HG03520 (cell line): Measurements from ENCODE around the gene FGR.
"Not testable (repeated sequence)": the region's sequence is repeated elsewhere in the genome, so short reads cannot be mapped to it uniquely, and the experiment has no call there.

Experiments used
- ATAC-seq: cut with Tn5 transposase; IDR thresholded peaks from one replicate; pipeline ENCODE4 v1.9.1; 2021; ENCODE audit warnings: mild to moderate bottlenecking, moderate library complexity; ENCODE audit not compliant: unreplicated experiment

FGR gene

DNA sequence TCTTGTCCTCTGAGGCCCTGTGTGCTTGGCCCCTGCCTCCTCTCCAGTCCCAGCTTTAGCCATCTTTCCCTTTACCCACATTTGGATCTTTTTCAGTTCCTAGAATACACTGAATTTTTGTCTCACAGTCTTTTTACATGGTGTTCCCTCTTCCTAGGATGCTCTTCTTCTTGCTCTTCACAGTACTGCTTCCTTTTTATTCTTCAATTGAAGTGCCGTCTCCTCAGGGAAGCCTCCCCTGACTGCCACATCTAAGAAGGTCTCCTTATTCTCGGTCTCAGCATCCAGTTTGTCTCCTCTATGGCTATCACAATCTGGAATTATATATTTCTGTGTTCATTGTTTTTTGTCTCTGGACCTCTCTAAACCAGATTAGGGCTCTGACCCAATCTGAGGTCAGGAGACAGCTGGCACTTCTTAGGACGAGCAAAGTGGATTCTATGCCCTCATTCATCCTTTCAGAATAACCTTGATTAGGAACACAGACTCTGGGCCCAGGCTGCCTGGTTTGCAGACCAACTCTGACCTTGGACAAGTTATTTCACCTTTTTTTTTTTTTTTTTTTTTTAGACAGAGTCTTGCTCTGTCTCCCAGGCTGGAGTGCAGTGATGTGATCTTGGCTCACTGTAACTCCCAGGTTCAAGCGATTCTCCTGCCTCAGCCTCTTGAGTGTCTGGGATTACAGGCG lies 3.2 kb upstream of the FGR start:
- no peak for ATAC-seq

DNA sequence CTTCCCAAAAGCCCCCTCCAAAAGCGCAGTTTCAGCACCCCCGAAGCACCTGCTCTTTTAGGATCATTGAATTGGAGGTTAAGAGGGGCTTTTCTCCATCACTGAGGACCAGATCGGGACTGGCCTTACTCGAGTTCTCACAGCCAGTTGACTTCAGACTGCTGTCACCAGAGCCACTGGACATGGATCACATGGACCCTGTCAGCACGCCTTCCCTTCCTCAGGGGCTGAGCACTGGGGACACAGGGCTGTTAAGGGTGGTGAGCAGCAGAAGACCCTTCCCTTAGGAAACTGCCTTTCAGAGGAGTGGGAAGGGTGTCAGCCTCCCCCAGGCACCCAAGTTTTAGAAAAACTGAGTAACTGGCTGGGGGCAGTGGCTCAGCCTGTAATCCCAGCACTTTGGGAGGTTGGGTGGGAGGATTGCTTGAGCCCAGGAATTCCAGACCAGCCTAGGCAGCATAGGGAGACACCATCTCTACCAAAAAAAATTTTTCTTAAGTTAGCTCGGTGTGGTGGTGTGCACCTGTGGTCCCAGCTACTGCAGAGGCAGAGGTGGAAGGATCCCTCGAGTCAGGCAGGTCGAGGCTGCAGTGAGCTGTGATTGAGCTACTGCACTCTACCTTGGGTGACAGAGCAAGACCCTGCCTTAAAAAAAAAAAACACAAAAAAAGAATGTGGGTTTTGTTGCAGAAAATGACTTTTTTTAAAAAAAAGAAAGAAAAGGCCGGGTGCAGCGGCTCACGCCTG lies 584 bp upstream of the FGR start:
- no peak for ATAC-seq

DNA sequence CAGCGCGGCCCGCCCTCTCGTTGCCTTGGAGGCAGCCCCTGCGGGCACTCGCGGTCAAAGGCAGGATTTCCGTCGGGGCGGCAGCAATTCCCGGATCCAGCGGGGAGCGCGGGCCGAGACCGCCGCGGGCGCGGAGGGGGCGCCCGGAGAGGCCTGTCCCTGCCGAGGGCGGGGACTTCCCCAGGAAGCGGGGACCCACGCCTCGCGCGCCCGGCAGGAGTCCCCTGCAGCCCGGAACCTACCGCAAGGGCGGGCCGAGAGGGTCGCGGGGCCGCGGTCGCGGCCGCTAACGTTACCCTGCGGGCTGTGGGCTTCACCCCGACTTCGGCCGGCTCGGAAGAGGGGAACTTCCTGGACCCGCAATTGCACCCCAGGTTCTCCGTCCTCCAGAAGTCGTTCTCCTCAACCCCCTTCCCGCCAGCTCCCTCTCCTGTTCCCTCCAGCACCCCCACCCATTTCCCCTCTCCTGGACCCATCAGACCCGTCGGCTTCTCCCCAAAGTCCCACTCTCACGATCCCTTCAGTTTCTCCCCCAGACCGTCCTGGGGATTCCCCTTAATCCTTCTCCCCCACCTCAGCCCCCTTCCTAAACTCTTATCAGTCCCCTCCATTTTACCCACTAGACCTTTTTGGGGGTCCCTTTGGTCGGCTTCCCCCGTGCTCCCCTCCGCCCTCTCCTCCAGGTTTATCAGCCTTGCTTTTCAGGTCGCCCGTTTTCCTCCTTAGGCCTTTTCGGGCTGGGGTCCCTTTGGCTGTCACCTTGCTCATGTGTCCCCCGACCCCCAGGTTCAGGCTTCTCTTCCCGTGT lies 604 bp downstream of the FGR start:
- no peak for ATAC-seq

DNA sequence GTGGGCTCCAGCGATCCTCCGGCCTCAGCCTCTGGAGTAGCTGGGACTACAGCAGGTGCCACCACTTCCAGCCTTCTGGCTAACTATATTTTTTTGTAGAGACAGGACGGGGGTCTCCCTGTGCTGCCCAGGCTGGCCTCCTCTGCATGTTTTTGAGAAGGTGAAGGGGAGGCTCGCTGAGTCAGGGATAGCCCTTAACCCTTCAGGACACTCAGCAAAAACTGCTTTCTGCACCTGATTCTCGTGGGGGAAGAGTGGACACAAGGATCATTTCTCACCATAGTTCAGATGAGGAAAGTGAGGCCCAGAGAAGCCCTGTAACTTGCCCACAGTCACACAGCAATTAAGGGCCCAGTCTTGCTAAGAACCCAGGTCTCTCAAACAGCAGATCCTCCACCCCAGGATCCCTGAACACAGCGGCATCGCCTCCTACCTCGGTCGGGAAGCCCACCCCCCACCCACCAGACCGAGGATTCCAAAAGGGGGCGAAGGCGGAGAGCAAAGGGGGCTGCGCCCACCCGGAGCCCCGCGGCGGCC lies 1.3 kb downstream of the FGR start:
- no peak for ATAC-seq

DNA sequence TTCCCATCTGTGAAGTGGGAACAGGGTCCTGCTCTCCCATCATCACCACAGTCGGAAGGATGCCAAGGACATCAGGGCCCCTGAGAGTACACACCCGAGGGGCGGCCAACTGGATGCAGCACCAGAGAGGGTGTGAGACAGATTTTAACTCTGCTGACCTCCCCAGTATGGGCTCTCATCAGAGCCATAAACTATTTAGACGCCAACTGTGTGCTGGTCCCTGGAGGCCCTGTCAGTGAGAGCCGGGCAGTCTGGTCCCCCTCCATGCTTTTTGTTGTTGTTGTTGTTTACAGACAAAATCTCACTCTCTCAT lies 1.7 kb downstream of the FGR start:
- ATAC-seq = no peak

DNA sequence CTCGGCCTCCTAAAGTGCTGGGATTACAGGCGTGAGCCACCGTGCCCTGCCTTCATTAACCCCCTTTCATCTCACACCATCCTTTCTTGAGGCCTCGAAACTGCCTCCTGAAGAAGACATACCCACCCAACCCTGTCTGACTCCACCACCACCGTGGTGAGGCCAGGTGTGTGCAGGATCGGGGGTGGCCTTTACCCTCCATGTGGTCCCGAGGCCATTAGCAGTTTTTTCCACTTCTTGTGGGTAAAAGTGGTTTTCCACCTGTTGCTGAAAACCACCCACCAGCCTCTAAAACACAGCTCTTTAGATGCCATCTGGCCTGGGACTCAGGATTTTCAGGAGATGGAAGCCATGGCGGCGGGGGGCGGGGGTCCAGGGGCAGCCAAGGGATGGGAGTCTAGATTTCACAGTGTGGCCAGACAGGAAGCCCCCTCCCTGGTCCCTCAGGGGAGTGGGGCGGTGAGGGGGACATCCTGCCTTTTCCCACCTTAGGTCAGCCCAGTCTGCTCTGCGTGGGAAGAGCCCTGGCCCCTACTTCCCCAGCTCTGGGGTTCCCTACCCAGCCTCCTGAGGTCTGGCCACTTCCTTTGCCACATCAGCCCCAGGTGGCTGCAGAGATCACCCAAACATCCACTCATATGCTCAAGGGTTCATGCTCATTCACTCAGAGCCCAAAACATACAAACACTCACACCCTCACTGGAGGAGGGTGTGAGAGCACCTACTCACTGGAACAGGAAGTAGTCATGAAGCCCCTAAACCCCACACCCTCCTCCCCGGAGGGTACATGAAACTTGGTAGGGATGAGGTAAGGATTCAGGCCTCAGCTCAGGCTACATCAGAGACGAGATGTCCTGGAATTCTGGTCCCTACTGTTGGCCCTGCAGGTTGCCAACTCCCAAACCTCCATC lies 2.3 kb downstream of the FGR start:
- ATAC-seq = no peak

DNA sequence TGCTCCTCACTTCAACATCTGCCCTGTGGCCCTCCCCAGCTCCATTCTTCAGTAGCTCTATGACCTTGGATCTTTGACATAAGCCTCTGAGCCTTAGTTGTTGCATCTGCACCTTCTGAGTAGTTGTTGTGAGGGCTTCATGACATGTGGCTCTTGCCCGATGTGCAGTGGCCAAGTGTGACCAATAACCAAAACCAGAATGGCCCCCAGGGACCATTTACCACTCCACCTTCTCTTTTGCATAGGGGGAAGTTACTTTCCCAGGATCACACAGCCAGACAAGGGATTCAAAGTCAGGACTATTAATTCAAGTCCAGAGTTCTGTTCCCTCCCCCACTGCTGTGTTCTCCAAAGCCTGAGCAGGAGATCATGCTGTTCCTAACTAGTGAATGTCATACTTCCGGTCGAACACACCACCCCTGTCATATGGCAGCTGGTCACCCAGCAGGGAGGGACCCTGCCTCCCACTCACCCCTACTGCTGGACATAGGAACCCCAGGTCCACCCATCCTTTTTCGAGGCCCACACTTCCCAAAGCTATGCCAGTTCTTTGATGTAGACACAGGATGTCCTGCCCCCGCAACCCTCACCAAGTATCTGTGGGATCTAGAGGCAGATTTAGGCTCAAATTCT lies 4.0 kb downstream of the FGR start:
- ATAC-seq = no peak

DNA sequence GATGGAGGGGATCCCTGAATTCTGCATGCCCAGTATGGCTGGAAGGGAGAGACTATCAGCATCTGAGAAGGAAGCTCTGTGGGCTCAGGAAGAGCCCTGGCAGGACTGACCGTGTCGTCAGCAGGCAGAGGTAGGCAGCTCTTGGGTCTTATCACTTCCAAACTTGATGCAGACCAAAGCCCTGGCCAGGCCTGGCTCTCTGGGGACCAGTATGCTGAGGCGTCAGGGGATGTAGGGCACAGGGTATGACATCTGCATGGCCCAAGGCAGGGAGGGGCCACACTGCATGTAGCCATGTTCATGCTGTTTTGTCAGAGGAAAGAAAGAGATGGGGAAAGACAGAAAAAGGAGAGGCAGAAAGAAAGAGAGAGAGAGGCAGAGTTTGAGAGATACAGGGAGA lies 6.3 kb downstream of the FGR start:
- ATAC-seq = no peak

DNA sequence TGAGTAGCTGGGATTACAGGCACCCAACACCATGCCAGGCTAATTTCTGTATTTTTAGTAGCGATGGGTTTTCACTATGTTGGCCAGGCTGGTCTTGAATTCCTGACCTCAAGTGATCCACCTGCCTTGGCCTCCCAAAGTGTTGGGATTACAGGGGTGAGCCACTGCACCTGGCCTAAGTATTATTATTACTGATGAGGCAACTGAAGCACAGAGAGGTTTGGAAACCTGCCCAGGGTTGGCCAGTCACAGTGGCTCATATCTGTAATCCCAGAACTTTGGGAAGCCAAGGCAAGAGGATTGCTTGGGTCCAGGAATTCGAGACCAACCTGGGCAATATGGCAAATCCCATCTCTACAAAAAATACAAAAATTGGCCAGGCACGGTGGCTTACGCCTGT lies 7.3 kb downstream of the FGR start:
- ATAC-seq = not testable (repeated sequence)

DNA sequence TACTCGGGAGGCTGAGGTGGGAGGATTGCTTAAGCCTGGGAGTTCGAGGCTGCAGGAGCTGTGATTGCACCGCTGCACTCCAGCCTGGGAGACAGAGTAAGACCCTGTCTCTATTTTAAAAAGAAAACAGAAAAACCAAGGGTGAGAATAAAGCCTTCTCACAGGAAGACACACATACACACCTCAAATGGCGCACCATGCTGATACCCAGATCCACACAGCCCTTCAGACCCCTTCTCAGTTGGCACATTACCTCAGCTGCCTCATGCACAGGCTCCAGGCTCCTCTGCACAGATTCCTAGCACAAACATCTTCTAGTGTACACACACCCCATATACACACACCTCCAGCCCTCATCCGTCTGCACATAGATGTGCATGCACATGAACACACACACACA lies 7.9 kb downstream of the FGR start:
- ATAC-seq = no peak

DNA sequence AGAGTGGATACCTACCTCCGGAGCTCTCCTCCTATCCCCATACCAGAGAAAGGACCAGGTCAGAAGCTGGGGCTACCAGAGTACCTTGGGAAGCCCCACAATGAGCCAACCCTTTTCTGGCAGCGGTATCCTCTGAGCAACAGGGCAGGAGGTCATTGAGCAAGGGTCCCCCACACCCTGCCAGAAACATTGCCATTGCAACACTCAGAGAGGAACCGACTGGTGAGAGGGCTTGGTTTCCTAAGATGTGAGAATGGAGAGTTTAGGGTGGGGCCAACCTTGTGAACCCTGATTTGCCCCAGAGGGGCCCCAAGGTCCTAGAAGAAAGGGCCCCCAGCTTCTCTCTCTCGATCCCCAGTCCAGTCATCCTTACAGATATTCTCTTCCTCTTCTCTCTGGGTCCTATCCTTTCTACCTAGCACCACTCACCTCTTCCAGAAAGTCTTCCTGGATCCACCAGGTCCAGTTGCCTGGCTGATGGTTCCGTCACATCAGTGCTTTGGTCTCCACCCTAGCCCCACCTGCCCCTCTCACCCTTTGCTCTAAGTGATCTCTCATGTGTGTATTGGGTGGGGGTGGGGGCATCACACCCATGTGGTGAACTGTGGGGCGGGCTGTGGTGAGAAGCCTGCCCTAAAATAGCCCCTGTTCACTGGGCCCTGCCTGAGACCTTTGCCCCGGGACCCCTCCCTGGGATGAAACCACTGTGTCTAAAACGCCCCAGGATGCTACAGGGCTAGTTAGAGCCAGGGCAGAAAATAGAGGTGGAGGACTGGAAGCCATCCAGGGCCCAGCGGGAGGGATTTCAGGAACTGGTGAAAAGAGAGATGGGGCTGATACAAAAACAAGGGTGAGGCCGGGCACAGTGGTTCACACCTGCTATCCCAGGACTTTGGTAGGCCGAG lies 8.7 kb downstream of the FGR start:
- no peak for ATAC-seq

DNA sequence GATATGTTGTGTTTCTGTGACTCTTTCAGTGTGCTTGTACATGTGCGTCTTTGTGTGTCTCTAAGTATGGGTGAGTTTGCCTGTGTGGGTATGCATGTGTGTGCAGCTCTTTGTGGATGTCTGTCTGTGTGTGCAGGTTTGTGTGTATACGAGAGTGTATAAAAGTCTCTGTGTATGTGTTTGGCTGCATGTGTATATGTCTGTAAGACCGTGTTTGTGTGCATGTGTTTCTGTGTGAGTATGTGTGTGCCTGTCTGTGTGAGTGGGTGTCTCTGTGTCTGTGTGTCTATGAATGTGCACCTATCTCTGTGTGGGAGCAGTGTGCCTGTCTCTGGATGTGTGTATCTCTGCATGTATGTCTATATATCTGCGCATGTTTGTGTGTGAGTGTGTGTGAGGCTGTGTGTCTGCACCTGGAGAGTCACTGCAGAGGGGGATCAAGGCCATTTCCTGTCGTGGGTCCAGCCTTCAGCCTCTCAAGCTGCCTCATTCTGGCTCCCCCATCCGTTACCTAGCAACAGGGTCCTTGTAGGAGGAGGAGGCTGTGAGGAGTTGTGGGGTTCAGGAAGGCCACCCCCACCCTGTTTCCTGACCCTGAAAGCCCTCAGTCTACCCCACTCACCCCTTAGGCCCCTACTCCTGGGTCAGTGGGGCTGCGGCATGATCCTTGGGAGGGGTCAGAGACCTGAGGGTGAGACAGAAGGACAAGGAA lies 10.4 kb downstream of the FGR start:
- no peak for ATAC-seq

DNA sequence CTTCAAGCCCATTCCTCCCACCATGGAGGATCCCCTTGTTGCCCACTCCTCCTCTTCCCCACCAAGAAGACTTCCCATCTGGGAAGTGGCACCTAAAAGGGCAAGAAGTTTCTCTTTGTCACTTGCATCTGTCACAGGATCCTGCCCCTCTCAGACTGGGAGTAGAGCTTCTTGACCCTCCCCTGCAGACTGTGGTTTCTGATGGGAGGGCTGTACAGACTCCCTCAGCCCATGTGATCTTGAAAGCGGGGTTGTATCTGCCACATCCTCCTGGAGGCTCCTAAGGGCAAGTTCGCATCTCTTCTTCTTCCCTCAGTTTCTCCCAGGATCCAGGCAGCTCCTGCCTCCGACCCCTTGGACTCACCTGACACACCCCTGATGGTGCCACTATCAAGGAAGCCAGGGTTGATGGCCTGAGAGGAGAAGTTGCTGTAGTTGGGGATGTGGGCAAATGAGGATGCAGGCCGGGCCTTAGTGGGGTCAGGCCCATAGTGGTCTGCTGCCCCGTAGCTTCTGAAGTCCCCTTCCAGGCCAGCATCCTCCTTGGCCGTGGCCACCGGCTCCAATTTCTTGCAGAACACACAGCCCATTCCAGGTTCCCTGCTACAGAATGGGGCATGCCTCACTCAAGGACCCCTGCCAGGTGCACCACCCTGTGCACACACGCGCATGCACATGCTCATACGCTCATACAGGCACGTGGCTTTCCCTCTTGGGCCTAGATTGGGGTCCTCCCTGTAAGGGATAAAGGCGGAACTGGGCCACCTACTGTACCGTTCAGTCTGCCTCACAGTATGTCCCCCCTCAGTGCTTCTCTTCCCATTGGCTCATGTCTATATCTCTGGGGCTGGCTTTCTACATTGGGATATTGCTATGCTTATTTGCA lies 11.4 kb downstream of the FGR start:
- no peak for ATAC-seq

DNA sequence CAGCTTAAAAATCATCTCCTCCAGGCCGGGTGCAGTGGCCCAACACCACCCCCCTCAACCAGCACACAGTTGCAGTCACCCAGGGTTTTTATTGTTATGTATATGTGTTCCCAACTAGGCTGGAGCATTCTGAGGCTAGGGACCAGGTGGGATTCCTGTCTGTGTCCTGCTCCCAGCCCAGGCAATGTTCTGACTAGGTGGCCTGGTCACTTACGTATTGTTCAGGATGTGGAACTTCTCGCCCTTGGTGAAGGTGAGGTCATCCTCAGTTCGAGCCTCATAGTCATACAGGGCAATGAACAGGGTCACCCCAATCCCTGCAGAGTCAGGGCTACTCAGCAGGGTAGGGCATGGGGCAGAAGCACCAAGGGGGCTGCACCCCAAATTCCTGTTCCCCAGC lies 12.2 kb downstream of the FGR start:
- ATAC-seq = no peak

DNA sequence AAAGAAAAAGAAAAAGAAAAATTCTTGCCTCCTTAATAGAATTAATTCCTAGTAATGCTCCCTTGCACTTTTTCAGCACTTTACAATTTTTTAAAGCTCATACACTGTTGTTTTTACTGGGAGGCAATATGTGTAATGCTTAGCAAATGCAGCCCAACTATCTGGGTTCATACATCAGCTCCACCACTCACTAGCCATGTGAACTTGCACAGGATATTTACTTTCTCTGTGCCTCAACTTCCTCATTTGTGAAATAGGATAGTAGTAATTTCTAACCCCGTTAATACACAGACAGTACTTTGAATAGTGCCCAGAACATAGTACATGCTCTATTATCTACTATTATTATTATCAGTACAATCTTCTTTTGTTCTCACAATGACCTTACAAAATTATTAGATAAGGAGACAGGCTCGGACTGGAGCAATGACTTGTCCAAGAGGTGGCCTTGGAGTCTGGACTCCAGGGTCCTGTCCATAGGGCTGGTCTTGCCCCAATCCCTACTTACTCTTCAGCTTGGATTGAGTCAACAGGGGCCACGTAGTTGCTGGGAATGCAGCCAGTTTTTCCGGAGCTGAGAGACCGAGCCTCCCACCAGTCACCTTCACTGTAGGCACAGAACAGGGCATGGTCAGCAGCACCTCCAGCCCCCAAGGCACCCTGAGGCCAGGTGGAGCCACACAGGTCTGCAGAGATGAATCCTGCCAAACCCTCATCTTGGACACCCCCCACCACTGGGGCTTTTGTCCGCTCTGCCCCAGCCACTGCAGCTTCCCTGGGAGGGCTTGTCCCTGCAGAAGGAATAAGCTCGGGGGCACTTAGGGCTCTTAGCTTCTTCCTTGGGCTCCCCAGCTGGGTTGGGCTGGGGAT lies 13.7 kb downstream of the FGR start:
- no peak for ATAC-seq

DNA sequence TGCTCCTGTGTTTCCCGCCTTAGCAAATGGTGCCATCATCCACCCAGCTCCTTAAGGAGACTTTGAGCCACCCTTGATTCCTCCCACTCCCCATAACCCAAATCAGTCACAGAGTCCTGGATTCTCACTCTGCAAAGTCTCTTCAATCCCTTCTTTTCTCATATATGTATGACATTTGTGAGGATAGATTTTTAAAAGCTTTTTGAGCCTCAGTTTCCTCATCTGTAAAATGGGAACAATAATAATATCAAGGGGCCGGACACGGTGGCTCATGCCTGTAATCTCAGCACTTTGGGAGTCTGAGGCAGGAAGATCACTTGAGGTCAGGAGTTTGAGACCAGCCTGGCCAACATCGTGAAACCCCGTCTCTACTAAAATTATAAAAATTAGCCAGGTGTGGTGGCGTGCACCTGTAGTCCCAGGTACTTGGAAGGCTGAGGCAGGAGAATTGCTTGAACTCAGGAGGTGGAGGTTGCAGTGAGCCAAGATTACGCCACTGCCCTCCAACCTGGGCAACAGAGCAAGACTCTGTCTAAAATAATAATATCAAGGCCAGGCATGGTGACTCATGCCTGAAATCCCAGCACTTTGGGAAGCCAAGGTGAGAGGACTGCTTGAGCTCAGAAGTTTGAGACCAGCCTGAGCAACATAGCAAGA lies 15.1 kb downstream of the FGR start:
- ATAC-seq = not testable (repeated sequence)
